ENCODE measurements around the gene GARNL3.

GRCh38 chr9:127233989-127234388 is 30.6 kb upstream of the GARNL3 start:
- TF ChIP-seq, protein P1, sequence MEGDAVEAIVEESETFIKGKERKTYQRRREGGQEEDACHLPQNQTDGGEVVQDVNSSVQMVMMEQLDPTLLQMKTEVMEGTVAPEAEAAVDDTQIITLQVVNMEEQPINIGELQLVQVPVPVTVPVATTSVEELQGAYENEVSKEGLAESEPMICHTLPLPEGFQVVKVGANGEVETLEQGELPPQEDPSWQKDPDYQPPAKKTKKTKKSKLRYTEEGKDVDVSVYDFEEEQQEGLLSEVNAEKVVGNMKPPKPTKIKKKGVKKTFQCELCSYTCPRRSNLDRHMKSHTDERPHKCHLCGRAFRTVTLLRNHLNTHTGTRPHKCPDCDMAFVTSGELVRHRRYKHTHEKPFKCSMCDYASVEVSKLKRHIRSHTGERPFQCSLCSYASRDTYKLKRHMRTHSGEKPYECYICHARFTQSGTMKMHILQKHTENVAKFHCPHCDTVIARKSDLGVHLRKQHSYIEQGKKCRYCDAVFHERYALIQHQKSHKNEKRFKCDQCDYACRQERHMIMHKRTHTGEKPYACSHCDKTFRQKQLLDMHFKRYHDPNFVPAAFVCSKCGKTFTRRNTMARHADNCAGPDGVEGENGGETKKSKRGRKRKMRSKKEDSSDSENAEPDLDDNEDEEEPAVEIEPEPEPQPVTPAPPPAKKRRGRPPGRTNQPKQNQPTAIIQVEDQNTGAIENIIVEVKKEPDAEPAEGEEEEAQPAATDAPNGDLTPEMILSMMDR (IDR thresholded peaks at IDR 0.05): no peak
- no peak for TF ChIP-seq POLR2A (IDR thresholded peaks at IDR 0.05)
